IPS-11a (cell line): ENCODE data around the gene LINGO3.
A peak's percentile ranks its signal among the peaks of the same experiment; 100 is the strongest.

Source experiments
- H3K4me3 ChIP-seq: one replicate; pipeline ENCODE4 v1.5.1; 2013; ENCODE audit warnings: low read depth, low read length, control low read depth

The LINGO3 gene

DNA sequence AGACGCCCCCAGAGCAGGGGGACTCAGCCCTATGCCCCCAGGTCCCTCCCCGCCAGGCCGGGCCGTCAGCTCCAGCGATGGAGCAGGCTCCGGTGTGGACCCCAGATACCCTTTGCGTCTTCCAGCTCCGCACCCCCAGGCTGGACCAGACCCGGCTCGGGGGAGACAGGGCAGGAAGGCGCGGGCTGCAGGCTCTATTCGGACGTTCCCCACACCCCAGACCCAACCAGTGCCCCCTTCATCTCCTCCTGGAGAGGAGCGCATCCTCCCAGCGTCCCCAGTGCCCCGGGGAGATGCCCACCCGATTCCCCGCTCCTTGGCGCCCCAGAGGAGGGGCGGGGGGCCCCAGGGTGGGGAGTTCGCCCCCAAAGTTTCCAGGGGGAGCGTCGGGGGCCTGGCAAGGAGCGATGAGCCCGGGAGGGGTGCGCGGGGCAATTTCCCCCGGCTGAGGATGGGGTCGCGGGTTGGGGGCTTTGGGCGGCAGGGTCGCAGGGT lies 389 bp downstream of the LINGO3 start:
- no peak overlapping the region for H3K4me3 ChIP-seq

DNA sequence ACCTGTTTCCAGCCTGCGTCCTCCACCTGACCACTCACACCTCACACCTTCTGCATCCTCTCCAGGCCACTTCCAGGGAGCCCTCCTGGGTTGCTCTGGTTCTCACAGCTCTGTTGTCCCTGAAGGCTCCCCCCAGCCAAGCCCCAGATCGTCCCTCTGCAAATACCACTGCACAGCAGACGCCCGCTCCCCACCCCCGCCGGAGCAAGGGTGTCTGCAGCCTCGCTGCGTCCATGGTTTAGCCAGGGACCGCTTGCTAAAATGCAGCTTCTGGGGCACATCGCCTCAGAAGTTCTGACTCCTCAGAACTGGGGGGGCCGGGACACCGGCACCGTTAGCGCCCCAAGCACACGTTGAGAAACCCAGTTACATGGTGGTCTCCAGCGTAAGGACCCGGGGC lies 983 bp downstream of the LINGO3 start:
- H3K4me3 ChIP-seq = no peak overlapping the region

DNA sequence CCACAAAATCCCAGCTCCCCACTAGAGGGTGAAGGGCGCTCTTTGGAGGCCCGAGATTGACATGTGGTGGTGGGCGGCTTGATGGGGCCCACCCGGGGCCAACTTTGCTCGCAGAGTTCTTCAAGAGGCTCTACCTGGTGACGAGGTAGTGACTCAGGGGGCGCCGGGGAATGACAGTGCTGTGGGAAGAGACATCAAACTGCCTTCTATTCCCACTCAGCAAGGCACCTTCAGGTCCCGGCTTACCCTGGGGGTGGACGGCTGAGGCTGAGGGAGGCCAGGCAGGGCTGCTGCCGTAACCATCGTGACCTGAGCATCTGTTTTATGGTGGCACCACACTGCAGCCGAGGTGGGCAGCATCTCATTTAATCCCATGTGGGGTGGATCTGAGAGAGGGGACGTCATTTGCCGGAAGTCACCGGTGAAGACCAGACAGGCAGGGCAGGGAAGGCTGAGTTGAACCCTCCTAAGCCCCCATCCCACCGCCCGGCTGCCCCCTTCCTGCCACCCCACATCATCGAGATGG lies 1.6 kb downstream of the LINGO3 start:
- no peak overlapping the region for H3K4me3 ChIP-seq

DNA sequence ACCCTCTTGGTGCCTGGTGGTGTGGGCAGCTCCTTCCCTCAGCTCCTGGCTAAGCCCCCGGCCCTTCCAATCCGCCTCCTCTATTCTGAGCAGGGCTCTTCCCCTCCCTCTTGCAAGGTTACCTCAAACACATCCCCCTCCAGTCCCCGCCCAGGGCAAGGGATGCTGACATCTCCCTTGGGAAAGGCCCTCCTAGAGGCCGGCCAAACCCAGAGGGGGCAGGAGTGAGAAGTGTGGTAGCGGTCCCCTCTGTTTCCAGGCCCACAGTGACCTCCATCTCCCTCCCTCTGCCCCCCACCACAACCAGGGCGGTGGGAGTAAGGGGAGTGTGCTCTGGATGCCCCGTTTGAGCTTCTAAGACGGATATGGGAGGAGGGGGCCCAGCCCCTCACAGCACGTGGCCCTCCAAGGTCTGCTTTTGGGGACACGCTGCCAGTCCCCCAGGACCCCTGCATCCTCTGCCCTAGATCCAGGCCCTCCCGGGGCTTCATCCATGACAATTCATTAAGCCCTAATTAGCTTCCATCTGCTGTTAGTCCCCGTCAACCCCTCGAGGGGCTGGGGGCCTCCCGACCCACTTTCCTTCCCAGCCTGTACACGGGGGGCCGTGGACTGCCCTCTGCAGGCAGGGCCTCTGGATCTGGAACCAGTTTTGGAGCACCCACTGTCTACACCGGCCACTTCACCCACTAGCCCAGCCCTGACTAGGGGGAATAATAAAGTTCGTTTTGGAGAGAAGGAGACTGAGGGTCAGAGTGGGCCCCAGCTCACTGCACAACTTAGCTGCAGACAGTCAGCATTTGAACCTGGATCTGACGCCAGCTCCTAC lies 2.3 kb downstream of the LINGO3 start:
- H3K4me3 ChIP-seq = no peak overlapping the region

DNA sequence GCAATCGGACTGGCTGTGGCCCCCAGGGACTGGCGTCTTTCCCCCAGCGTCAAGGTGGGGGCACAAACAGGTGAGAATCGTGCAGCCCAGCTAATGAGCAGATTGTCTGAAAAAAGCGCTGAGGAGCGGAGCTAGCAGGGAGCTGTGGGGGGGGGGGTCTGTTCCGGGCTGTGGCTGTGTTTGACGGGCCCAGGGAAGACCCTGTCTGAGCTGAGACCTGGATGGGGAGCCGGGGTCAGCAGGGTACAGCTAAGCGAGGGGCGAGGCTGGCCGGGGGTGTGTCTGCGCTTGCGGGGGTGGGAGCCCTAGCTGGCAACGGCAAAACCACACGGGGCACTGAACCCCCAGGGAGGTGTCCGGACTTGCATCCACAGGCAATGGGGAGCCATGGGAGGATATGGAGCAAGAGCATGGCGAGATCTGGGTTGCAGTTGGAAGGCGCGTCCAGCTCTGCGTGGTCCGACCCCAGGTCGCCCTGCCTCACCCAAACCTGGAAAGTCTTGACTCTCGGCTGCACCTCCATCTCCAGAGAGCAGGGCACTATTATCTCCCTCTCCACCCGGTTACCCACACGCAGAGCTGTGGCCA lies 4.6 kb downstream of the LINGO3 start:
- H3K4me3 ChIP-seq = no peak overlapping the region

DNA sequence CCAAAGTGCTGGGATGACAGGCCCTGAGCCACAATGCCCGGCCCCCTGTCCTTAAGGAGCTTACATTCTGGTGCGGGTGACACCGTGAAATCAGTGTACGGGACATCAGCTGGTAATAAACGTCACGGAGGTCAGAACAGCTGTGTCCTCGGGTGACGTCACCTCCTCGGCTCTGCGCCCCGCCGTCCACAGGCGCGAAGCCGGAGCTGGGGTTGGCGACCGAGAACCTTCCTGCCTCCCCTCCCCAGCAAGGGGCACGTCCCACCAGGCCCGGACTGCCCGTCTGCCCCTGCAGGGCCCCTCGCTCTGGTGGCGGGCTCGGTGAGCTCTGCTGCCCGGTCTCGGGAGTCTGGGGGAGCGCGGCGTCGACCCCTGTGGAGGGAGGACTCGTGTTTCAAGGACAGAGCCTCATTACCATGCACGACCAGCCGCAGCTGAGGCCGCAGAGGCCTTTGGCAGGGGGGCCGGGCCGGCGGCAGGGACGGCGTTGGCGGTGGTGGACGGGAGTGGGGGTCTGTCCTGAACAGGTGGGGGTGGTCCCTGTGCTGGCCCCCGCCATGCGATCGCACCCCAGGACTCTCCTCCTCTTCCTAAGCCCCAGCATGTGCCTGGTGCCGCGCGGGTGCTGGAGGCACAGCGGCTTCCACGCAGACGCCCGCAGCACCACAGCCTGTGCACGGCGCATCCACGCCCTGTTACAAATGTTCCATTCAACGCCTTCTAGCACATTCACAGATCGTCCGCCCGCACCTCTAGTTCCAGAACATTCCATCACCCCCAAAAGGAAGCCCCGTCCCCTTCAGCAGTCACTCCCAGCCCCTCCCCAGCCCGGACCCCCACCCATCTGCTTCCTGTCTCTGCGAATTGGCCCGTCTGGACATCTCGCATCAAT lies 5.4 kb downstream of the LINGO3 start:
- no peak overlapping the region for H3K4me3 ChIP-seq

DNA sequence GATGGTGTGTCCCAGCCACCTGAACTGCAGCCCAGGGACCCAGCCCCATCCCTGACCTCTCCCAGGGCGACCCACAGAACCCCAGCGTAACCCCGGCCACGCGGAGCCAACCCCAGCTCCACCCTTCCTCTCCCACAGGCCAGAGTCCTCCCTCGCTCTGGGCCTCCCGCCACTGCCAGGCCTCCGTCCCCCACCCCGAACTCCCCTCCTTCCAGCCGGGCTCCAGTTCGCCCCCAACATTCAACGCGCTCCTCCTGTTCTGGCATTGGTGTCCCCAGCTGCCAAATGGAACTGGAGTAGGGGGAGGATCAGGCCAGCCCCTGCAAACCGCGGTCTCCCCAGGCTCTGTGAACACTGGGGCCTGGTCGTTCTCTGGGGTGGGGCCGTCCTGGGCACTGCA lies 7.4 kb downstream of the LINGO3 start:
- no peak overlapping the region for H3K4me3 ChIP-seq

DNA sequence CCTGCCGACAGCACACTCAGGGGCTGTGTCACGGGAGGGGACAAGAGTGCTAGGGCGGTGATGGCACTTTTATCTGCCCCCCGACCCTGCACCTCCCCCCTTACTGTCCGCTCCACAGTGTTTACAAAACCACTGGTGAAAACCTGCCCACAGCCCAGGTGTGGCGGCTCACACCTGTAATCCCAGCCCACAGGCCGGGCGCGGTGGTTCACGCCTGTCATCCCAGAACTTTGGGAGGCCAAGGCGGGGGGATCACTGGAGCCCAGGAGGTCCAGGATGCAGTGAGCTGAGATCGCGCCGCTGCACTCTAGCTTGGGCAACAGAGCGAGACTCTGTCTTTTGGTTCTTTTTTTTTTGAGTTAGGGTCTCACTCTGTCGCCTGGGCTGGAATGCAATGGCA lies 11.8 kb downstream of the LINGO3 start:
- H3K4me3 ChIP-seq = no peak overlapping the region

DNA sequence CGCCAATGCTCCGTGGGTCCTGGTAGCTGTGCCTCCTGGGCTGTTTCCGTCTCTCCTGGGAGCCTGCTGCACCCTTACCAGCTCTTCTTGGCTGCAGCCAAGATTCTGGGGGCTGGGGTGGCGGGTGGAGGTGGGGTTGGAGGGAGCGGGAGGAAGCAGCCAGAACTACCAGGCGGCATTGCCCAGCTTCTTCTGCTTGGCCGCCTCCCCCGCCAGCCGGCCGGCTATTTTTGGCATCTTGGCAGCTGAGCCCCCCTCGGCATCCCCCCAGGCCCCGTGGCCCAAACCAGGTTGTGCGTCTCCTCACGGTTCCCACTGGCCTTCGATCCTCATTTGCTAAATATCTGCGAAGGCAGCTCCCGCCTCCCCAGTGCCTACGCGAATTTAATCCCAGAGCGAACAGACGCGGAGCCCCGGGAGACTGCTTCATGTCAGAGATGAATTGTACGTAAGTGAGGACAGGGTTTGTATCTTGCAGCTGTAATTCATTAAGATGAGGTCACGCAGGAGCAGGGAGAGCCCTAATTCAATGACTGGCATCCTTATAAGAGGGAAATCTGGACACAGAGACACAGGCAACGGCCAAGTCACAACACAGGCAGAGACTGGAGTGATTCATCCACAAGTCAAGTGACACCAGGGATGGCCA lies 13.1 kb downstream of the LINGO3 start:
- no peak overlapping the region for H3K4me3 ChIP-seq

DNA sequence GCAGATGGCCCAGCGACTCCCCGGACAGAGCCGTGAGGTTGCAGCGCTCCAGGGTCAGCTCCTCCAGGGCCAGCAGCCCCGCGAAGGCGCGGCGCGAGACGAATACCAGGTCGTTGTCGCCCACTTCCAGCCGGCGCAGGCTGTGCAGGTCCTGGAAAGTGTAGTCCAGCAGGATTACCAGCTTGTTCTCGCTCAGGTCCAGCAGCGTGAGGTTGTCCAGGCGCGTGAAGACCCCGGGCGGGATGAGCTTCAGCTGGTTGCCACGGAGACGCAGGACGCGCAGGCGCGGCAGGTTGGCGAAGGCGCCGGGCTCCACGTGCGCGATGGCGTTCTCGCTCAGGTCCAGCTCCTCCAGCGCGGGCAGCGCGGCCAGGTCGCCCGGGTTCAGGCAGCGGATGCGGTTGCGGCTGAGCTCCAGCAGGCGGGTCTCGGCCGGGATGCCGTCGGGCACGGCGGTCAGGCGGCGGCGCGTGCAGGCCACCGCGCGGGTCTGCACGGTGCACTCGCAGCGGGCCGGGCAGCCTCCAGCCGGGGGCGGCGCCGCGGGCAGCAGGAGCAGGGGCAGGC lies 16.7 kb downstream of the LINGO3 start:
- H3K4me3 ChIP-seq = no peak overlapping the region

DNA sequence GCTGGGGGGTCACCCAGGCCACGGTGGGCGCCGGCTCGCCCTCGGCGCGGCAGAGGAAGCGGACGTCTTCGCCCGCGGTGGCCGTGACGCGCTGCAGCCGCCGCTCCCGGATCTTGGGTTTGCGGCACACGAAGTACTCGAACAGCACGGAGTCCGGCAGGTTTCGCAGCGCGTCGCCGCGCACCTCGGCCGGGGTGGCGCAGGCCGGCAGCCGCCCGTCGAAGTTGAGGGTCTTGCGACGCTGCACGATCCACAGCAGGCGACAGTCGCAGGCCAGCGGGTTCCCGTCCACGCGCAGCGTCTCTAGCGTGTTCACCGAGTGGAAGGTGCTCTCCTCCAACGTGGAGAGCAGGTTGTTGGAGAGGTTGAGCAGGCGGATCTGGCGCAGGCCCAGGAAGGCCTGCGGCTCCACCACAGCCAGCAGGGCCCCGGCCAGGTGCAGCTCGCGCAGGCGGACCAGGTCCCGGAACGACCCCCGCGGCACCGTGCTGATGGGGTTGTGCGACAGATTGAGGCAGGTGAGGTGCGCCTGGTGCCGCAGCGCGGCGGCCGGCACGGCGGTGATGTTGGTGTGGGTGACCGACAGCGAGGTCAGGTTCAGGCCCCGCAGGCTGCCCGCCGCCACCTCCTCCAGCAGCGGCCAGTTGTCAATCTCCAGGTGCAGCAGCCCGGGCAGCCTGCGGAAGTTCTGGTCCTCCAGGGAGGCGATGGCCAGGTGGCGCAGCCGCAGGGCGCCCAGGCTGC lies 17.3 kb downstream of the LINGO3 start:
- H3K4me3 ChIP-seq = no peak overlapping the region

DNA sequence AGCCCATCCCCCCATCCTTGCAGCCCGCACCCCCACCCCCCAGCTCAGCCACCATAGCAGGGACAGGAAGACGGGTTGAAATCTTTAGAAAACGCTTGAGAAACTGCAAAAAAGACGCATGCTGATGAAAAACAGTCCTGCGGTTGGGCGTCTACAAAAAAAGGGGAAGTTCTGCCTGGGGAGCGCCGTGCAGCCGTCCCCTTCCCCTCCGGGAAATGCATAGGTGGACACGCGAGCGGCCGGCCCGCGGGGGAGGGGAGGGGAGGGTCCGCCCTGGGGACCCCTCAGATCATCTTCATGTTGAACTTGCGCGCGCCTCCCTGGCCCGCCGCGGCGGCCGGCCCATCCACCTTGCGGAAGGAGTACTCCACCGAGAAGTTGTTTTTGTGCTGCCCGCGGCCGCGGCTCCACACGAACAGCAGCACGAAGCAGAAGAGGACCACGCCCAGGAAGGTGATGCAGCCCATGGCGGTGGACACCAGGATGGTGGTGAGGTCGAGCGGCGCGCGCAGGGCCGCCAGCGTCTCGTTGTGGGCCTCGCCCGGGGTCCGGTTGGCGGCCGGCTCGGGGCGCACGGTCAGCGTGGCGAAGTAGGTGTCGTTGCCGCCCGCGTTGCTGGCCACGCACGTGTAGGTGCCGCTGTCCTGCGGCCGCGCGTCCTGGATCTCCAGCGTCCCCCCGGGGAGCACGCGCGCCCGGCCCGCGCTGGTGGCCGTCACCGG lies 18.1 kb downstream of the LINGO3 start:
- peak overlapping the region; percentile 13 for H3K4me3 ChIP-seq

DNA sequence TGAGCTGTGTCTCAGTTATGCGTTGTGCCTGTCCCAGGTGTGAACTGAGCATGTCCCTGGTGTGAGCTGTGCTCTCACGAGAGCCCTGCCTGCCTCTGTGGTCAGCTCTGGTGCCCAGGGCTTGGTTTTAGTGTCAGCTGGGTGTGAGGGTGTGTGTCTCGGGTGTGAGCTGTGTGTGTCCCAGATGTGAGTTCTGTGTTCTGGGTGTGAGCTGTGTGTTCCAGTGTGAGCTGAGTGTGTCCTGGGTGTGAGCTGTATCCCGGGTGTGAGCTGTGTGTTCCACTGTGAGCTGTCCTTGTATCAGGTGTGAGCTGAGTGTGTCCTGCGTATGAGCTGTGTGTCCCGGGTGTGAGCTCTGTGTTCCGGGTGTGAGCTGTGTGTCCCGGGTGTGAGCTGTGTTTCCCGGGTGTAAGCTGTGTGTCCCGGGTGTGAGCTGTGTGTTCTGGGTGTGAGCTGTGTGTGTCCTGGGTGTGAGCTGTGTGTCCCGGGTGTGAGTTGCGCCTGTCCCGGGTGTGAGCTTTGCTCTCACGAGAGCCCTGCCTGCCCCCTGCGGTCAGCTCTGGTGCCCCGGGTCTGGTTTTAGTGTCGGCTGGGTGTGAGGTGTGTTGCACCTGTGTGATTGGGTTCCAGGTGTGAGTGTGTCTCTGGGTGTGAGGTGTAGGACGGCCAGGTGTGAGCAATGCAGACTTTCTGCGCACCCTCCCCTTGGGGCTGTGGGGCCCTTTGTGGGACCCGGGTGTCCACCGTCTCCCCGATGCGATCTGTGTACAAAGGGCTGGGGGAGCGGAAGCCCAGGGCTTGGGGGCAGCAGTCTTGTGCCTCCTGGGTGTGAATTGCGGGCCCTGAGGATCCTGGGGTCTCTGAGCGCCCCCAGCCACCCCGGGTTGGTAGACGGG lies 18.9 kb downstream of the LINGO3 start:
- H3K4me3 ChIP-seq = no peak overlapping the region

DNA sequence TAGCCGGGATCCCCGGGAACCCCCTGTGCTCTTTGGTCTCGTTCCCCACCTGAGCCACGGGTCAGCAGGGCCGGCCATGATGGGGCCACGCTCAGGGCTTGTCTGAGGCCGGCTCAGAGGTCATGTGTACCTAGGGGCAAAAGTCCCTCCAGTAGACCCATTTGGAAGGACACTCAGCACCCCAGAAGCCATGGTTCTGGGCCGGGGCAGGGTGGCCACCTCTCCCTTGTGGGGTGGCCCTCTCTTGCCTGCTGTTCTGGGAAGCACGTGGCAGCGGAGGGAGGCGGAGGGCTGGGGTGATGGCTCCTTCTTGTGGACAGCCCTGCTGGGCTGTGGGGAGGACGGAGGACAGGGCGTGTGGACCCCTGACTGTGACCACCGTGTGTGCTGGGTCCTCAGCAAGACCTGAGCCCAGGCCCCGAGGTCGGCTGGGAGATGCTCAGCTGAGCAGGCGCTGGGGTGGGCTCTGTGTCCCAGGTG lies 19.6 kb downstream of the LINGO3 start:
- no peak overlapping the region for H3K4me3 ChIP-seq

DNA sequence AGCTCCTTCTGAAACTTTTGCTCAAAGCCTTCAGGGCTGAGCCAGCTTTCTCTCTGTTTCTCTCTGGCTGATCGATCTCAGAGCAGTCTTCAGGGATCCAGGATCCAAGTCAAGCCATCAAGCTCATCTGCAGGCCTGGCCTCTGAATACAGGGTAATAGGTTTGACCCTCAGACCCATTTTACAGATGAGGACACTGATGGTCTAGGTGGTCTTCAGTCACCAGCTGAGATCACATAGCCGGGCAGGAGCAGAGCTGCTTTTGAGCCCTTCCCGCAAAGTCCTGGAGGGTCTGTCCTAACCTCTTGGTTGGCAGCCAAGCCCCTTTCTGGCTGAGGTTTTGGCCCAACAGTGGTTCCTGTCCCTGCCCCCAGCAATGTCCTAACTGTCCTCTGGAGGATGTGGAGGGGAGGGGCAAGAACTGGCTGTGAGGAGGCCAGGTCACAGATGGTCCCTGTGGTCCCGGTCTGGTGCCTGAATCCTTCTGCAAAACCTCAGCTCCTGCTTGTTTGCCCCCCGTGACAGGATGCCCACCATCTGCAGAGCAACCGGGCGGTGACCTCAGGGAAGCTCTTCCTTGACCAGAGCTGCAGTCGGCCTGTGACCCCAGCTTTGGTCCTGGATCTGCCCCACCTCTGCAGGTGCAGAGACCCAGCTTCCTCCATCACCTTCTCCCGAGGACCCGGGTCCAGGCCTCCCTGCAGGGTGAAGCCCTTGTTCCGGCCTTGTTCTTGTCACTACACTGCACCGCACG lies 20.2 kb downstream of the LINGO3 start:
- H3K4me3 ChIP-seq = no peak overlapping the region

DNA sequence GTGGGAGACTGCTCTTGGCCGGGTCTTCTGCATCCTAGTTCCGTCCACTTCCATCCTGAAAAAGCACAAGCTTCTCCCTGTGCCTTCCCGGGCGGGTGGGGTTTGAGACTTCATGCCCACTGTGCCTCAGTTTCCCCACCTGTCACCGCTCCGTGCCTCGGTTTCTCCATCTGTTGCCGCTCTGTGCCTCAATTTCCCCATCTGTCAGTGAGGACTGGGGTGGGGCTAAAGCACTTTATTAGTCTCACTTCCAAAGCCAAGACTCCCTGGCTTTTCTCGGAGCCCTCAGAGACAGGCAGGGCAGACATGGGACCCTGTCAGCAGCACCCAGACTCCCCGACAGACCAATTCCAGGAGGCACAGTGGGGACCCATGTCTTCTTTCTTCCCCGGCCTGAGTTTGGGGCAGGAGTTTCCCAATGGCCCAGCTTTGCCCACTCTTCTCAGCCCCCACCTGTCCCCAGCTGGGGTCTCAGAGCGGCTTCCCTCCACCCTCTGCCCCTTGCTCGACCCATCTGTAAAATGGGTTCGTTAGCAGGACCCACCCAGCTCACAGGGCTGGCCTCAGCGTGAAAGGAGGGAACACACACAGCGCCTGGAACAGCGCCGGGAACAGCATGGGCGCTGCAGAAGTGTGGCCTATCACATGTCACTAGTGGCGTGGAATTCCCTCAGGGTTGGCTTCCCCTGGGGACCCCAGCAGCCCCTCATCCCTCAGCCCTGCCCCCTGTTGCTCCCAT lies 21.4 kb downstream of the LINGO3 start:
- H3K4me3 ChIP-seq = no peak overlapping the region
